OCI-LY3 (cell line): ENCODE data around the gene CDCP2.

ENCODE experiments used
- H2AFZ ChIP-seq: fragments of 200-600, 300-600 bp; shearing (Covaris generic); 2 replicates; pipeline ENCODE4 v1.6.0; 2014; ENCODE audit warnings: antibody characterized with exemption, low read depth, low read length
- H3K27ac ChIP-seq: fragments of 200-600, 300-600 bp; sonication (generic); 2 replicates; pipeline ENCODE4 v1.5.1; 2014; ENCODE audit warnings: mild to moderate bottlenecking, low read length, moderate library complexity, mixed read lengths
- H3K27me3 ChIP-seq: fragments of 200-600, 300-600 bp; sonication (generic); 2 replicates; pipeline ENCODE4 v1.6.1; 2014; ENCODE audit warnings: low read depth, low read length, mixed read lengths
- H3K36me3 ChIP-seq: fragments of 200-600, 300-600 bp; sonication (generic); replicated peaks from 2 replicates; pipeline ENCODE3; 2014; ENCODE audit warnings: low read depth, low read length, mixed read lengths
- H3K4me1 ChIP-seq: fragments of 300-600, 200-600 bp; sonication (generic); 2 replicates; pipeline ENCODE4 v1.6.1; 2014; ENCODE audit warnings: low read length, mixed read lengths
- H3K4me2 ChIP-seq: fragments of 200-600, 300-600 bp; sonication (generic); 2 replicates; pipeline ENCODE4 v1.6.1; 2014; ENCODE audit warnings: low read length, mixed read lengths
- H3K4me3 ChIP-seq: fragments of 300-600, 200-600 bp; sonication (generic); 2 replicates; pipeline ENCODE4 v1.5.1; 2014; ENCODE audit warnings: antibody characterized with exemption, mild to moderate bottlenecking, low read length, moderate library complexity
- H3K79me2 ChIP-seq: fragments of 300-600, 200-600 bp; shearing (Covaris generic); 2 replicates; pipeline ENCODE4 v1.6.1; 2014; ENCODE audit warnings: mild to moderate bottlenecking, low read length, mixed read lengths
- H3K9ac ChIP-seq: fragments of 300-600, 200-600 bp; shearing (Covaris generic); 2 replicates; pipeline ENCODE4 v1.6.0; 2014; ENCODE audit warnings: mild to moderate bottlenecking, low read length, moderate library complexity
- H3K9me3 ChIP-seq: fragments of 200-600, 300-600 bp; shearing (Covaris generic); 2 replicates; pipeline ENCODE4 v1.6.1; 2014; ENCODE audit warnings: low read length, mixed read lengths; ENCODE audit not compliant: insufficient read depth
- H4K20me1 ChIP-seq: fragments of 200-600, 300-600 bp; sonication (generic); 2 replicates; pipeline ENCODE4 v1.6.1; 2016; ENCODE audit warnings: low read length, mixed read lengths; ENCODE audit not compliant: insufficient read depth
- CTCF ChIP-seq: fragments of 200-600, 300-600 bp; sonication (generic); IDR thresholded peaks from 2 replicates; pipeline ENCODE4 v1.5.1; 2014; ENCODE audit warnings: antibody characterized with exemption, low read length, low read depth
- EZH2phosphoT487 ChIP-seq: fragments of 200-600 bp; shearing (Covaris generic); IDR thresholded peaks from 2 replicates; pipeline ENCODE4 v1.6.1; 2018; ENCODE audit warnings: antibody characterized with exemption, mixed run types, low read depth

Gene CDCP2

GRCh38 chr1:54152696-54153095 lies at the start of gene CDCP2:
Gene CDCP2, minus strand, starts transcription at chr1:54153000. Its CDS starts 78 bp downstream, at chr1:54152922.
- H3K4me1 ChIP-seq: no peaks in the 10 kb centered on the region
- no peak within 1 kb of the TSS for H3K9ac ChIP-seq
- H3K79me2 ChIP-seq: no peaks in the 10 kb centered on the region
- no peaks in the 10 kb centered on the region for H4K20me1 ChIP-seq
- H3K9me3 ChIP-seq: no peaks in the 10 kb centered on the region
- no peaks in the 10 kb centered on the region for H3K27me3 ChIP-seq
- no peaks in the 10 kb centered on the region for H3K36me3 ChIP-seq
- no peak within 1 kb of the TSS for H2AFZ ChIP-seq
- TF ChIP-seq CTCF: no peak
- TF ChIP-seq EZH2phosphoT487: no peak
- H3K27ac ChIP-seq: no peak within 1 kb of the TSS
- no peak within 1 kb of the TSS for H3K4me3 ChIP-seq
- no peak within 1 kb of the TSS for H3K4me2 ChIP-seq

- no peaks in the 10 kb centered on the region for H4K20me1 ChIP-seq
- H3K36me3 ChIP-seq: peaks cover 7% of the 10 kb centered on the region
- no peaks in the 10 kb centered on the region for H3K27me3 ChIP-seq
- peak overlapping the region; percentile 98 for H3K4me3 ChIP-seq
- peaks cover 50% of the 10 kb centered on the region for H3K79me2 ChIP-seq
- H3K4me1 ChIP-seq: peaks cover 15% of the 10 kb centered on the region
- peak overlapping the region; percentile 28; the same call in 1 of the 2 replicates for H3K27ac ChIP-seq
- no peaks in the 10 kb centered on the region for H3K9me3 ChIP-seq
- peak overlapping the region; percentile 51; the same call in 1 of the 2 replicates for H2AFZ ChIP-seq
- TF ChIP-seq EZH2phosphoT487 (no peak), CTCF (no peak)
- peak overlapping the region; percentile 93 for H3K9ac ChIP-seq
- H3K4me2 ChIP-seq: peak overlapping the region; percentile 91
These were observed 47.8 kb upstream of the CDCP2 start for GRCh38 chr1:54200519-54200997.

- H2AFZ ChIP-seq: peak within 1 kb of the TSS; percentile 51; the same call in 1 of the 2 replicates
- no peaks in the 10 kb centered on the region for H3K9me3 ChIP-seq
- H3K27me3 ChIP-seq: no peaks in the 10 kb centered on the region
- no peaks in the 10 kb centered on the region for H4K20me1 ChIP-seq
- peaks cover 1% of the 10 kb centered on the region for H3K36me3 ChIP-seq
- TF ChIP-seq EZH2phosphoT487 (no peak), CTCF (no peak)
- H3K4me1 ChIP-seq: peaks cover 15% of the 10 kb centered on the region
- peak within 1 kb of the TSS; percentile 98 for H3K4me3 ChIP-seq
- peak within 1 kb of the TSS; percentile 93 for H3K9ac ChIP-seq
- peaks cover 50% of the 10 kb centered on the region for H3K79me2 ChIP-seq
- peak within 1 kb of the TSS; percentile 28; the same call in 1 of the 2 replicates for H3K27ac ChIP-seq
- peak within 1 kb of the TSS; percentile 94 for H3K4me2 ChIP-seq
These were observed 47.1 kb upstream of the CDCP2 start, which contains the start of the genes CYB5RL and MRPL37 for GRCh38 chr1:54199765-54200518. Gene CYB5RL, minus strand, starts transcription at chr1:54200030. Its CDS starts 4,414 bp downstream, at chr1:54195616. Gene MRPL37, plus strand, starts transcription at chr1:54200167. Its CDS starts 77 bp downstream, at chr1:54200244.

DNA sequence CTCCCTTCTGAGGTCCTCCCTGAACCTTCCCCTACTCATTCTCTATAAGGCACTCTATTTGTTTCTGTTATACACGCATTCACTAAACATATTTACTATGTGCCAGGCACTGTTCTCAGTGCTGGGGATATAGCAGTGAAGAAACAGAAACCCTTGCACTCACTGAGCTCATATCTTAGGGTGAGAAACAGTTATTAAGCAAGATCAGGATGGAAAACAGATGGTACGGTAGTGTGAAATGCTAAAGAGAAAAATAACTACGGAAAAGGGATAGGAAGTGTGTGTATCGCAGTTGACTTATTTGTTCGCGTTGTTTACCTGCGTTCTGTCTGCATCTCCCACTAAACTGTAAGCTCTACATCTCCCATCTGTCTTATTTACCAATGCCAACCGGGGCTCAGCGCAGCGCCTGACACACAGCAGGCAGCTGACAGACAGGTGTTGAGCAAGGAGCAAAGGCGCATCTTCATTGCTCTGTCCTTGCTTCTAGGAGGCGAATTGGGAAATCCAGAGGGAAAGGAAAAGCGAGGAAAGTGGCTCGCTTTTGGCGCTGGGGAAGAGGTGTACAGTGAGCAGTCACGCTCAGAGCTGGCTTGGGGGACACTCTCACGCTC lies 46.5 kb upstream of the CDCP2 start:
- Histone ChIP-seq H4K20me1 (no peaks in the 10 kb centered on the region), H3K4me3 (peak overlapping the region; percentile 98), H3K4me2 (peak overlapping the region; percentile 94), H3K27me3 (no peaks in the 10 kb centered on the region), H3K4me1 (peaks cover 15% of the 10 kb centered on the region), H3K36me3 (no peaks in the 10 kb centered on the region), H3K9ac (peak overlapping the region; percentile 93), H3K9me3 (no peaks in the 10 kb centered on the region), H3K79me2 (peaks cover 46% of the 10 kb centered on the region), H2AFZ (peak overlapping the region; percentile 51; the same call in 1 of the 2 replicates), H3K27ac (no peak overlapping the region; the same call in 1 of the 2 replicates)
- TF ChIP-seq CTCF: no peak
- no peak for TF ChIP-seq EZH2phosphoT487
